Calu3 (cell line): ENCODE data around the gene RENBP. TPM values are rescaled to one million over a fixed set of nuclear protein-coding genes. Genes with fewer than 3 reads are reported as not detected.

ENCODE experiments used
- BruUV-seq: library from RNA; stranded (reverse); fragments of 400-500 nt; replicated peaks from 2 replicates; lab custom pipeline; 2021; lab: Mats Ljungman, UMichigan
- CTCF ChIA-PET: fragments of 300-600 bp; sonication (Branson Sonifier 250); formaldehyde crosslinking; loops from one replicate; lab custom pipeline; 2022; ENCODE audit warnings: antibody characterized with exemption; lab: Charles Lee
- DNase-seq: peaks from one replicate; pipeline ENCODE4 v3.0.0; 2022
- H3K27ac Mint-ChIP-seq: one replicate; pipeline ENCODE4 v1.8.0; 2022; ENCODE audit warnings: mixed read lengths; ENCODE audit not compliant: unreplicated experiment
- H3K27me3 Mint-ChIP-seq: one replicate; pipeline ENCODE4 v1.8.0; 2022; ENCODE audit warnings: mixed read lengths; ENCODE audit not compliant: unreplicated experiment
- H3K36me3 Mint-ChIP-seq: one replicate; pipeline ENCODE4 v1.8.0; 2022; ENCODE audit warnings: mild to moderate bottlenecking, moderate library complexity, mixed read lengths; ENCODE audit not compliant: insufficient read depth, unreplicated experiment
- H3K4me1 Mint-ChIP-seq: one replicate; pipeline ENCODE4 v1.8.0; 2022; ENCODE audit warnings: mild to moderate bottlenecking, low read depth, mixed read lengths; ENCODE audit not compliant: unreplicated experiment
- H3K4me3 Mint-ChIP-seq: one replicate; pipeline ENCODE4 v1.8.0; 2022; ENCODE audit warnings: mild to moderate bottlenecking, low read depth, moderate library complexity, mixed read lengths; ENCODE audit not compliant: unreplicated experiment
- H3K9me3 Mint-ChIP-seq: one replicate; pipeline ENCODE4 v1.8.0; 2022; ENCODE audit warnings: low read depth, mixed read lengths; ENCODE audit not compliant: unreplicated experiment
- intact Hi-C: fragments of 100-400 bp; cut with micrococcal nuclease; formaldehyde crosslinking; loops from one replicate; pipeline ENCODE4 v1.10.0; 2022; ENCODE audit not compliant: unreplicated experiment
- total RNA-seq: library from RNA; stranded (reverse); gene quantifications from 2 replicates; pipeline ENCODE4 v1.2.3, GENCODE V29; 2022
- TF ChIP-seq, protein P1 (sequence below): fragments of 200-600 bp; IDR thresholded peaks from one replicate; pipeline ENCODE4 v1.8.0; 2022; ENCODE audit warnings: antibody characterized with exemption; ENCODE audit not compliant: unreplicated experiment

Gene RENBP
- total RNA-seq, 1 experiment from 2014 or later, result 0.80 TPM

DNA sequence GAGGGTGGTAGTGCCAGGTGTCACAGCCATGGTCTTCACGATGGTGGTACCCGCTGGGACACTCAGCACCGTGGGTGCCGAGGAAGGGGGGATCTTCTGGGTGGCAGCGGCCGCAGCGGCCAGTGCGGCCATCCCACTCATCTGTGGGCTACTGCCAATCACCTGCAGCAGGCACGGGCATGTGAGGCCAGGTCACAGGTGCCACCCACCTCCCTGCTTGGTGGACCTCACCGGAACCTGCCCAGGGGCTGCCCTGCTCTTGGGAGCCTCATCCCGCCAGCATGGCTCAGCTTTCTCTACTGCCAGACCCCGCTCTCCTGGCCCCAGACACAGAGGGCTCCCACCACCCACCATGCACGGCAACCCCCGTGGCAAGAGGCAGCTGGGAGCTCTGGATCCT, 14.2 kb upstream of the RENBP start:
- no peaks in the 10 kb centered on the region for H3K4me1 Mint-ChIP-seq
- DNase-seq, result no peak
- no peaks in the 10 kb centered on the region for H3K9me3 Mint-ChIP-seq
- intact Hi-C loops, result no loop called here
- TF ChIP-seq, protein P1, sequence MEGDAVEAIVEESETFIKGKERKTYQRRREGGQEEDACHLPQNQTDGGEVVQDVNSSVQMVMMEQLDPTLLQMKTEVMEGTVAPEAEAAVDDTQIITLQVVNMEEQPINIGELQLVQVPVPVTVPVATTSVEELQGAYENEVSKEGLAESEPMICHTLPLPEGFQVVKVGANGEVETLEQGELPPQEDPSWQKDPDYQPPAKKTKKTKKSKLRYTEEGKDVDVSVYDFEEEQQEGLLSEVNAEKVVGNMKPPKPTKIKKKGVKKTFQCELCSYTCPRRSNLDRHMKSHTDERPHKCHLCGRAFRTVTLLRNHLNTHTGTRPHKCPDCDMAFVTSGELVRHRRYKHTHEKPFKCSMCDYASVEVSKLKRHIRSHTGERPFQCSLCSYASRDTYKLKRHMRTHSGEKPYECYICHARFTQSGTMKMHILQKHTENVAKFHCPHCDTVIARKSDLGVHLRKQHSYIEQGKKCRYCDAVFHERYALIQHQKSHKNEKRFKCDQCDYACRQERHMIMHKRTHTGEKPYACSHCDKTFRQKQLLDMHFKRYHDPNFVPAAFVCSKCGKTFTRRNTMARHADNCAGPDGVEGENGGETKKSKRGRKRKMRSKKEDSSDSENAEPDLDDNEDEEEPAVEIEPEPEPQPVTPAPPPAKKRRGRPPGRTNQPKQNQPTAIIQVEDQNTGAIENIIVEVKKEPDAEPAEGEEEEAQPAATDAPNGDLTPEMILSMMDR, result no peak
- no peak overlapping the region for H3K27ac Mint-ChIP-seq
- no TSS peak for BruUV-seq
- no peaks in the 10 kb centered on the region for H3K27me3 Mint-ChIP-seq
- no peak overlapping the region for H3K4me3 Mint-ChIP-seq
- H3K36me3 Mint-ChIP-seq, result peaks cover 47% of the 10 kb centered on the region
- CTCF ChIA-PET, result no interaction called here

- Mint-ChIP-seq H3K4me3 (no peak overlapping the region), H3K27ac (no peak overlapping the region), H3K9me3 (no peaks in the 10 kb centered on the region), H3K36me3 (peaks cover 56% of the 10 kb centered on the region), H3K27me3 (no peaks in the 10 kb centered on the region), H3K4me1 (no peaks in the 10 kb centered on the region)
- TF ChIP-seq, protein P1, result no peak
- no TSS peak for BruUV-seq
- DNase-seq, result no peak
- intact Hi-C loops, result no loop called here
- CTCF ChIA-PET, result no interaction called here
Measured at GRCh38 chrX:153957224-153957623, 12.8 kb upstream of the RENBP start.

DNA sequence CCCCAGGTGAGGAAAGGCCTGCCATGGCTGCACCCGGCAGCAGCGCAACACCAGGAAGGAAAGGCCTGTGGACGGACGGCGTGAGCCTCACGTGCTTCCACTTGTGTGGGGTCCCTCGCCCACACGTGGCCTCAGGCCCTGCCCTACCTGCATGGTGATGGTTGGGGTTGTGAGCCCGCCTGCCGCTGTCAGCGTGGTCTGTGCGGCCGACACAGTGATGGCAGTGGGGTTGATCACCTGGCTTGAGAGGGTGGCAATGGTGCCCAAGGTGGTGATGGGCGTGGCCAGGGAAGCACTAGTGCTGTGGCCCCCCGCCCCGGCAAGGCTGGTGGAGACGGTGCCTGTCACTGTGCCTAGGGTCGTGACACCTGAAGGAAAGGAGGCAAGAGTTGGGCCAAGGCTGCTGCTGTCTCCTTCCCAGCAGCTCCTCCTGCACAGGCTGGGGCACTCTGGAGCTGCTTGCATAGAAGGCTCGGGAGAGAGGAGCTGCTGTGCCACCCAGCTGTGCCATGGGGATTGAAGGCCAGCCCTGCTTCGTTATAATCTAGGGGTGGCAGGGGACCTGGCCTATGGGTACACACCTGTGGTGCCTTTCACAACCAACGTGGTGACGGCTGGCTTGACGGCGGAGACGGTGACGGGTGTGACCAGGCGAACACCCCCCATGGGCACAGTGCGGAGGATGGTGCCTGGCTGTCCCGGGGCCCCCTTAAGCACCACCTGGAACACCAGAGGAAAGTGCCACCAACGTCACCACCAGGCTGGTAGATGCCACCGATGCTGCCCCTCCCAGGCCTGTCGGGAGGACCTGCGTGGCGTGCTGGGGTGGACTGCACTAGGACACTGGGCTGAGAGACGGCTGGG, 11.8 kb upstream of the RENBP start:
- H3K27me3 Mint-ChIP-seq, result no peaks in the 10 kb centered on the region
- CTCF ChIA-PET, result no interaction called here
- no TSS peak for BruUV-seq

GRCh38 chrX:153955228-153955732, 10.8 kb upstream of the RENBP start:
- CTCF ChIA-PET, result no interaction called here
- Mint-ChIP-seq H3K4me1 (no peaks in the 10 kb centered on the region), H3K9me3 (no peaks in the 10 kb centered on the region), H3K27ac (no peak overlapping the region), H3K4me3 (no peak overlapping the region), H3K36me3 (peaks cover 57% of the 10 kb centered on the region), H3K27me3 (no peaks in the 10 kb centered on the region)
- BruUV-seq, result no TSS peak
- intact Hi-C loops, result no loop called here
- TF ChIP-seq, protein P1, result no peak
- no peak for DNase-seq

More for the DNA sequence above, 11.8 kb upstream of the RENBP start:
- Mint-ChIP-seq H3K9me3 (no peaks in the 10 kb centered on the region), H3K36me3 (peaks cover 62% of the 10 kb centered on the region), H3K27ac (no peak overlapping the region), H3K4me3 (no peak overlapping the region), H3K4me1 (no peaks in the 10 kb centered on the region)
- intact Hi-C loops, result no loop called here
- TF ChIP-seq, protein P1, result no peak
- DNase-seq, result no peak
